ENCODE results near the gene MTMR12. TPM values are rescaled to one million over a fixed set of nuclear protein-coding genes. Genes with fewer than 3 reads are reported as not detected.

MTMR12 gene
- total RNA-seq, 3 donors from 2014 or later = 19.3 to 43.8 (median 20.7) TPM

GRCh38 chr5:32230356-32231099 lies 82.2 kb downstream of the MTMR12 start:
- no peaks in the 10 kb centered on the region for H3K36me3 ChIP-seq (ENCODE audit: low read depth)
- intact Hi-C loops (cut with DNase I, micrococcal nuclease) = no loop called here
- no peaks in the 10 kb centered on the region for H3K9me3 ChIP-seq
- ATAC-seq (no peak), DNase-seq (no peak)
- H3K4me3 ChIP-seq = no peak overlapping the region
- peaks cover 13% of the 10 kb centered on the region for H3K4me1 ChIP-seq (ENCODE audit: low read depth)
- TF ChIP-seq CTCF (IDR thresholded peaks at IDR 0.05) = no peak

DNA sequence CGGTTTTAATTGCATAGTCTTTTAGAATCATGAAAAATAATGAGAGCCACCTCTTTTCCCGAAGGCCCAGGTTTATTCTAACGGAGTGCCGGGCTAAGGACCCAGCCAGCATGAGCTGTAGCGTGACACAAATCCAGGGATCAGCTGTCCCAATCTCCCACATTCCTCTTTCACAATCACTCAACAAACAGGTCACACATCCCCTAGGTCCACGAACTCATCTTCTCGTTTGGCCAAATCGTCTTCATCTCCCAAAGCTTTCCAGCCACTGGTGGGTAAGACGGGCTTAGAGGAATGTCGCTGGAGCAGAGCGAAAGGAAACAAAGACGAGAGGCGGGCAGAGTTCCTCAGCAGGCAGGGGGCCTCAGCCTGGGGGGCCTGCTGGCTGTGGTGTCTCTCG lies 83.2 kb downstream of the MTMR12 start:
- H3K9me3 ChIP-seq = no peaks in the 10 kb centered on the region
- DNase-seq = no peak
- H3K36me3 ChIP-seq (ENCODE audit: low read depth) = no peaks in the 10 kb centered on the region
- TF ChIP-seq CTCF (IDR thresholded peaks at IDR 0.05) = no peak
- no peak for ATAC-seq
- intact Hi-C loops (cut with DNase I, micrococcal nuclease) = loop anchor here in 1 of 2 donors (10.0 kb wide), 1 partner anchor 55 kb away; the partner anchor contains the start of gene GOLPH3
- no peak overlapping the region for H3K4me3 ChIP-seq
- peaks cover 13% of the 10 kb centered on the region for H3K4me1 ChIP-seq (ENCODE audit: low read depth)

DNA sequence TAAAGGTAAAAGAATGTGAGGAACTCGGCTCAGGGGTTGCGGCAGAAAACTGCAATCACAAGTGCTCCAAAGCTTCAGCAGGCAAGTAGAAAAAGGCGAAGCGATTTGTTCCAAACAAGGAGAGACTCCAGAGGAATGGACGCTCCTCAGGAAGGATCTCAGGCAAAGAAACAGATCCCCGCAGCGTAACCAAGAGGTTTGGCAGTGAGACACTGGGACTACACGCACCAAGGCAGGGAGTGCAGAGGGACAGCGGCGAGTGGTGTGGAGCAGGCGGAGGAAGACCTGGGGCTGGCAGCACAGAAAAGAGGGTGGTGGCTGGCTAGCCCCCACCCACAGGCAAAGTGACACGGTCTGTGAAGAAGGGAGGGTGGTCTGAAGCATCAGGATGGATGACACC lies 83.9 kb downstream of the MTMR12 start:
- Histone ChIP-seq H3K36me3 (ENCODE audit: low read depth) (no peaks in the 10 kb centered on the region), H3K4me3 (no peak overlapping the region), H3K4me1 (ENCODE audit: low read depth) (peaks cover 8% of the 10 kb centered on the region), H3K9me3 (no peaks in the 10 kb centered on the region)
- no peak for ATAC-seq
- no peak for DNase-seq
- intact Hi-C loops (cut with DNase I, micrococcal nuclease) = loop anchor here in 1 of 2 donors (10.0 kb wide), 1 partner anchor 54 kb away; the partner anchor contains the start of gene GOLPH3
- no peak for TF ChIP-seq CTCF (IDR thresholded peaks at IDR 0.05)

DNA sequence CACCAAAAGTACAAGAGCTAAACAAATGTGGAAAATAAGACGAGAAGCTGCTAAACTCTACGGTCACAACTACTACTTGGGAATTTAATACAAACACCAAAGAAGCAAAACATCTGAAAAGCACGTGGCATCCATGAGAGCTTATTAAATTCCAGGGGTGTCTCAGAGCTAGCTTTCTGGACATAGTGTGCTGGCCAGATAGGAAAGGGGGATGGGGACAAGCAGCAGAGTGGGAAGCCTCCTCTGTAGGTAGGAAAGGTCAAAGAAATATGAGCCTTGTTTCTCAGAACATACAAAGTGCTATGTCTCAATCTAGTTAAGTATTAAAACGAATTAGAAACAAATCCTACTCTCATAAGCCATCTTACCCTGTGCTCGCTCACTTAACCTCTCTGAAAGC lies 87.3 kb downstream of the MTMR12 start:
- H3K4me1 ChIP-seq (ENCODE audit: low read depth) = no peaks in the 10 kb centered on the region
- no peak for TF ChIP-seq CTCF (IDR thresholded peaks at IDR 0.05)
- H3K4me3 ChIP-seq = no peak overlapping the region
- no peak for ATAC-seq
- H3K9me3 ChIP-seq = no peaks in the 10 kb centered on the region
- intact Hi-C loops (cut with DNase I, micrococcal nuclease) = loop anchor here in 1 of 2 donors (10.0 kb wide), 1 partner anchor 51 kb away; the partner anchor contains the start of gene GOLPH3
- H3K36me3 ChIP-seq (ENCODE audit: low read depth) = no peaks in the 10 kb centered on the region
- DNase-seq = no peak

- H3K9me3 ChIP-seq = no peaks in the 10 kb centered on the region
- TF ChIP-seq CTCF (IDR thresholded peaks at IDR 0.05) = no peak
- no peaks in the 10 kb centered on the region for H3K4me1 ChIP-seq (ENCODE audit: low read depth)
- H3K4me3 ChIP-seq = no peak overlapping the region
- ATAC-seq = no peak
- DNase-seq = no peak
- no peaks in the 10 kb centered on the region for H3K36me3 ChIP-seq (ENCODE audit: low read depth)
- intact Hi-C loops (cut with DNase I, micrococcal nuclease) = loop anchor here in 1 of 2 donors (10.0 kb wide), 1 partner anchor 49 kb away; the partner anchor contains the start of gene GOLPH3
Measured at GRCh38 chr5:32223972-32224609, 88.6 kb downstream of the MTMR12 start.
